GM19328 (cell line): Measurements from ENCODE around the gene CHRFAM7A.
"Not testable (repeated sequence)": the region's sequence is repeated elsewhere in the genome, so short reads cannot be mapped to it uniquely, and the experiment has no call there.

Experiments
- ATAC-seq: cut with Tn5 transposase; IDR thresholded peaks from one replicate; pipeline ENCODE4 v1.9.1; 2021; ENCODE audit warnings: mild to moderate bottlenecking, moderate library complexity; ENCODE audit not compliant: unreplicated experiment

Gene CHRFAM7A

DNA sequence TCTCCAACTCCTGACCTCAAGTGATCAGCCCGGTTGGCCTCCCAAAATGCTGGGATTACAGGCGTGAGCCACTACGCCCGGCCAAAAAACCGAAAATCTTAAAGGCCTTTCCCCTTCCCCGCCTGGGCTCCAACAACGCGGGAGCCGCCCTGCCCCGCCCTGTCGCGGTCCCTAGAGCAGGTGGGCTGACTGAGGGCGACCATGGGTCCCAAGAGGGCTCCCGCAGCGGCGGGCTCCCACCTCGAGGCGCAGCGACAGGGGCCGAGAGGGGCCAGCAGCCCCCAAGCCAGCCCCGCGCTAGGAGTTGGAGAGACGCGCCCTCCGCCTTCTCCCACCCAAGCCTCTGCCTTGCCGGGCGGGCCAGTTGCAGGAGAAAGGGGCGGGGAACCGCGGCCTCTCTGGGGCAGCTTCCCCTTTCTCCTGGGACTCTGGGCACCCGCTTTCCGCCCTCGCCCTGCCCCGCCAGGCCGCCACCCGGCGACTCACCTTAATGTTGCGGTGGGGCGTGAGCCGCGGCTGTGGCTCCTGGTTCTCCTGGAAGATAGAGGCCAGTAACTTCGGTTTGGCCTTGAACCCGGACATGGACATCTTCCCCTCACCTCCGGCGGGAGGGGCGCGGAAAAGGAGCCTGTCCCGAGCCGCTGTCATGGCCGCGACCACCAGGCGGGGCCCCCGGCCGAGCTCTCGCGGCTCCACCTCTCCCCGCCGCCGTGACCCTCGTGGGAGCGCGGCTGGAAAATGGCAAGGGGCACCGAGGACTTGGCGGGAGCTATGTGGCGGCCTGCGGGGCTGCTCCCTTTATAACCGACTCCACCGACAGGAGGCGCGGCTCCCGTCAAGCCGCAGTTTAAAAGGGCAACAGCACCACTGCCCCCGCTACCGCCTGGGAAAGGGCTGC, at the start of gene CHRFAM7A:
Gene CHRFAM7A, minus strand, starts transcription at position 775 of the 898 bp plus-strand sequence. CDS start 10,189 bp downstream, outside the sequence.
- ATAC-seq: not testable (repeated sequence)

DNA sequence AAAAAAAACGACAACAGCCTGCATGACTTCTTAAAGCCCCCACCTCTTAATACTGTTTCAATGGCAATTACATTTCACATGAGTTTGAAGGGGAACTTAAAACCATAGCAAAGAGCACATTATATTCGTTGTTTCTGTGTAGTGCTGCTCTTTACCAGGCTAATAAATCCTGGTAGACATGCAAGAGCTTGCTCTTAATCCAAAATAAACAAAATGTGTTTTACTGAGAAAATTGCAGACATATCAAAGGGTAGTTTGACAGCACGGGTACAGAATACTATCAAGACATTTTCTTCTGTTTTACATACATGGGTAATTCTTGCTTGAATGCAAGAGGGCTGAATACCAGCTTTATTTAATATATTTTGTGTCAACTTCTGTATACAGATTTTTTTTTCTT, 45.0 kb upstream of the CHRFAM7A start:
- not testable (repeated sequence) for ATAC-seq

DNA sequence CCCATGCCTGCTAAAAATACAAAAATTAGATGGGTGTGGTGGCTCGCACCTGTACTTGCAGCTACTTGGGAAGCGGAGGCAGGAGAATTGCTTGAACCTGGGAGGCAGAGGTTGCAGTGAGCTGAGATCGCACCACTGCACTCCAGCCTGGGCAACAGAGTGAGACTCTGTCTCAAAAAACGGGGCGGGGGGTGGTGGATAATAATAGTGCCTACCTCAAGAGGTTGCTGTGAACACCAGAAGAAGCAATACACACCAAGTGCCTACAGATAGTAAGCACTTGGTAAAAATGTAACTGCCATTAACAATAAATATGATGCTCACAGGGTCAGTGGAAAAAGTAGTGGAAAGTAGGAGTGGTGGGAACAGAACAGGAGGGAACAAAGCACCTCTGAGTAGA, 42.5 kb upstream of the CHRFAM7A start:
- not testable (repeated sequence) for ATAC-seq

DNA sequence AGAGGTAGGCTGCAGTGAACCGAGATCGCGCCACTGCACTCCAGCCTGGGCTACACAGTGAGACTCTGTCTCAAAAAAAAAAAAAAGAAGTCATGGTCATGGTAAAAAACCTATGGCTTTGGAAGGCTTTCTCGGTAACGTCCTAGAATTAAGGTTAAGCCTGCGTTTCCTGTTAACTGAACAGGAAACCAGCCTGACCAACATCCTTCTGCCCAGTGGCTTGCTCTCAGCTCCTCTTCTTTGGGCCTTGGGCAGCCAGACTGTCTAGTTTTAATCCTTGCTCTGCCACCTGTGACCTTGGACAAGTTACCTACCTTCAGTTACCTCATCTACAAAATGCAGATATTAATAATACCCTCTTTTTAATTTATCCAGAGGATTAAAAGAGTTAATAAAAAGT, 27.4 kb upstream of the CHRFAM7A start:
- not testable (repeated sequence) for ATAC-seq

DNA sequence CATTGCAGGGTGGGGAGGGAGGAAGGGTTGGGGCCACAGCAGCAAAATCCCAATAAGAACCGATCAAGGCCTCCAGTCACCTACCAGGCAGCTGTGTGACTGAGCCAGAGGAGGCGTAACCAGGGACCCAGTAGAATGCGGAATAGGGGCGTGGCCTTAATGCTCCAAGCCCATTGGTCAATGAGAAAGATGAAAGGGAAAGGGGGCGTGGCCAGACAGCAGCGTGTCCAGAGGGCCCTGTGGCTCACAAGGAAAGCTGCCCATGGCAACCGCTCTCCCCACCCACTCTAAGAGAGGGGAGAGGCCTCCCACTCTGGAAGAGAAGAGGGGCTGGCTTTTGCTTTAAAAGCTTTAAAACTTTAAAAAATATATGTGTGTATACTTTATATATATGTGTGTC, 20.8 kb upstream of the CHRFAM7A start, which contains the start of gene GOLGA8R:
Gene GOLGA8R, minus strand, starts transcription at position 101 of the 400 bp plus-strand sequence. Its CDS starts 98 bp downstream, at position 3.
- ATAC-seq: not testable (repeated sequence)

DNA sequence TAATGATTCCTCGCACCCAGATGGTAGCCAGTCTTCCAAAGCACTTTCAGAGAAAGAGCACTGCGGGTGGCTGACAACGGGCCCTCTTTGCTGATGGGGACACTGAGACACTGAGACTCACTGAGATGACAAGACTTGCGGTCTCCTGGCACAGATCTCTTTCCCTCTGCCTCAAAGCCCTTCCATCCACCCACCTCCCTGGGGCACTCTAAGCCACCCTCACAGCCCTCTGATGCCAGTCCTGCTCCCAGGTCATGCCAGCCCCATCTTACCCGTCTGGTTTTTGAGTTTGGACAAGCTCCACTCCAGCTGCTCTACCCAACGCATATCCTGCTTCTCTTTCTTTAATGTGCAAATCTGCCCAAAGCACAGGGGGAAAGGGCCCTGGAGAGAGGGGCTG, 14.3 kb upstream of the CHRFAM7A start:
- not testable (repeated sequence) for ATAC-seq

DNA sequence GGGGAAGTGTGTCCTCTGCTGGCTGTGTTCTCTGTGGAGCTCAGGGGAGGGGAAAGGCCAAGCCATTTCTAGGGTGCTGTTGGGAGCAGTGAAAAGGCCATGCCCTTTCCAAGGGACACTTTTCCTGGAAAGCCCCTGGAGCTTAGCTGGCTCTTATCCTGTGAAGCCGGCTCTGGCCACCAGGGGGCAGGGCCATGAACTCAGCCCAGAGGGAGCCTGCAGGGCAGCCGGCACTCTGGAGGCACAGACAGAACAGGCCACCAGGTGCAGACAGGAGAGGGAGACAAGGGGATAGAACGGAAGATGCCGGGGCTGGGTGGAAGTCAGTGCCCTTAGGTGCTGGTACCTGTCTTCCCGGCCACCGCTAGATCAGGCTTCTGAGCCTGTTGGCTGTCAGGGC, 5.6 kb upstream of the CHRFAM7A start:
- not testable (repeated sequence) for ATAC-seq

DNA sequence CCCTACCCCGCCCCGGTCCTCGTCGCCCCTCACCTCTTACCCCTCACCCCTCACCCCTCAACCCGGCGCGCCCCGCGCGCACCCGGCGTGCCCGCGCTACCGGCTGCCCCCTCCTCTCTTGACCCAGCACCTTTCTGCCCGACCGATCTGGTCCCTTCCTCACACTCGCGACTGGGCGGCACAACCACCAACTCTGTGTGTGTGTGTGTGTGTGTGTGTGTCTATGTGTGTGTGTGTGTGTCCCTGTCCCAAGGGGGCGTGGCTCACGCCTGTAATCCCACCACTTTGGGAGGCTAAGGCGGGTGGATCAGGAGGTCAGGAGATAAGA, 288 bp upstream of the CHRFAM7A start:
- not testable (repeated sequence) for ATAC-seq

DNA sequence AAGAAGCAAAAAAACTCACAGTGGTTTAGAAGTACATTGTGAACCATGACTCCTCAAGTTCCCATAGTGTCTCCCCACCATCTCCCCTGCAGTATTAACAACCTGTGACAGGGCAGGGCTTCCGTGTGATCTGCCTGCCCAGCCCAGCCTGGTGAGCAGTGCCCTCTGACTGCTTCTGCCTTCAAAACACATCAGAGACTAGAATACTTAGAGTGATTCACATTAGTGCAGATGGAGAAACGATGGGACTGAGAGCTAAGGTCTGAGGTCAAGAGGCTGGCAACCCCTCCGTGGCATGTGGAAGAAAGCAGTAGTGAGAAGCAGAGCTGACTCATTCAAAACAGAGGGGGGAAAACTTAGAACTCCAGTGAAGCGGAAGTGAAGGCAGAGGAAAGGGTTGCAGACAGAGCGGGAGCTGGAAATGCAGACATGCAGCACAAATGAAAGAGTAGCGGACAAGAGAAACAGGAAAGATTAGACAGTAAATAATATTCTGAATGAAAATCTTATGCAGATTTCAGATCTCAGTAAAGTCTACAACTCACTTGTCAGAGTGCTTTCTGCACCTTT, 6.9 kb downstream of the CHRFAM7A start:
- ATAC-seq: not testable (repeated sequence)

DNA sequence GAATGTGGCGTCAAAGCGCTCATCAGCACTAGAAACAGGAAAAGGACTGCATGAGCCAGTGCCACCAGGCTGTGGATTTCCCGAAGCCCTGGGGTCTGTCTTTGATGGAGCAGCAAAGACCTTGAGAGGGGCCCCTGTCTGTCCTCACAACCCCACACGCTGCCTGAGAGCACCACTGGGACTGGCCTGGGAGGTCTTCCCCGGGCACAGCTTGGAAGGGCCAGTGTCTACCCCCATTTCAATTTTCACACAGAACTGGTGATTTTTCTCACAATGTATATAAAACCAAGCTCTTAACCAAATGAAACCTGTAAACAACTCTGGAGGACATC, 16.3 kb downstream of the CHRFAM7A start:
- not testable (repeated sequence) for ATAC-seq

DNA sequence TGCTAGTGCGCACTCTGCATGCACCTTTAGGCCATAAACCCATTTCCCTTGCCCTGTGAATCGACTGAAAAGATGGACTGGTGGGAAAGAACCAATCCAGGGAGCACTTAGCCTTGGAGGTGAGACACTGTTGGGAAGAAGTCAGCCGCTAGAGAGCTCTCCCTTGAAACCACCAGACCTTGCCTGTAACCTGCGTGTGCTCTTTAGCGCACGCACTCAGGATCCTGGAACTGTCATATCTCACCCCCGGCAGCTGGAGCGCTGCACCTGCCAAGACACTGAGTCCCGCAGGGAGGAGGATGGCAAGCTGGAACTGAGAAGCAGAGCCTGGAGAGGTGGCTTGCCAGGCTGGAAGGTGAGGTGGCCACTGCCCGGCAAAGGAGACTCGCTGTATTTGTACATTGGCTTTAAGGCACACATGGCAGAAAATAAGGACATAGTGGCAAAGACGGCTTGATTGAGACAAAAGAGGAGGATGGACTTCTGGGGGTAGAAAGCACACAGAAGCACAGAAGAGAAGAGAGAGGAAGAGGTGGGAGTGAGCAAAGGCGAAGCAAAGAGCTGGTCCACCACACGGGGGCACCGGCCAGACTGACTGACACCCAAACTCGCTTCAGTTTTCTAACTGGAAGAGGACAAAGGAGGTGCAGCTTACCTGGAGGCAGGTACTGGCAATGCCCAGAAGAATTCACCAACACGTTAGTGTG, 16.8 kb downstream of the CHRFAM7A start:
- ATAC-seq: not testable (repeated sequence)

DNA sequence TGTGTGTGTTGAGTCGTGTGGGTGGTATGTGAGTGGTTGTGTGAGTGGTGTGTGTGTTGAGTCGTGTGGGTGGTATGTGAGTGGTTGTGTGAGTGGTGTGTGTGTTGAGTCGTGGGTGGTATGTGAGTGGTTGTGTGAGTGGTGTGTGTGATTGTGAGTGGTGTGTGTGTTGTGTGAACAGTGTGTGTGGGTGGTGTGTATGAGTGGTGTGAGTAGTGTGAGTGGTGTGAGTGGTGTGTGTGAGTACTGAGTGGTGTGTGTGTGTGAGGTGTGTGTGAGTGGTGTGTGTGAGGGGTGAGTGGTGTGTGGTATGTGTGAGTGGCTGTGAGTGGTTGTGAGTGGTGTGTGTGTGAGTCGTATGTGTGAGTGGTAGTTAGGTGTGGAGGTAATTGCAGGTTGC, 17.5 kb downstream of the CHRFAM7A start:
- ATAC-seq: not testable (repeated sequence)

DNA sequence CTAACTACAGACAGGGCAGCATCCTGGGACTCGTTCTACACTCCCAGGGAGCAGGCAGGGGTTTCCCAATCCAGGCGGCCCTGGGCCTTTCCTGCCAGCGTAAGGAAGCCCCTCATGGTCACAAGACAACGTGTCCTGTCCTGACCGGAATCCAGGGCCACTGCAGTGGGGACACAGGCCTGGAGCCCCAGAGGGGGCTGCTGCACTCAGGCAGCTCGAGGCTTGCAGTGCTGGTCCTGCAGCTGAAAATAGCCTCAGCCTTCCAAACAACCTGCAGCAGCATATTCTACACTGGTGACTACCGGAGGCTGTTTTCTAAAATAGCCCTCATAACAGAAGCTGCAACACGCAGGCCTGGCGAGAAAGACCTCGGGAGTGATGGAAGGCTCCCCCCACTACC, 18.5 kb downstream of the CHRFAM7A start:
- ATAC-seq: not testable (repeated sequence)

DNA sequence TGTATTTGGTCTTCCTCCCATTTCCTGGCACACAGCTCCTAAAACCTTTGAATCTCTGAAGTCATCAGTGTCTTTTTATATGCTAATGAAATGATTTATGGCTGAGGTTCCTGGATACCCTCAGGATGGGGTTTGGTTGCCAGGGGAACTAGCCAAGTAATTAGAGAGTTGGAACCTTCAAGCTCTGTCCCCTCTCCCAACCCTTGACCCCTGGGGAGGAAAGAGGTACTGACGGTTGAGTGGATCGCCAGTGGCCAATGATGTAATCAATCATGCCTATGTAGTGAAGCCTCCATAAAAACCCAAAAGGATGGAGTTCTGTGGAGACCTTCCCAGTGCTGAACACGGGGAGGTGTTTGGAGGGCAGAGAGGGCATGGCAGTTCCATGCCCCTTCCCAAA, 25.1 kb downstream of the CHRFAM7A start:
- not testable (repeated sequence) for ATAC-seq

DNA sequence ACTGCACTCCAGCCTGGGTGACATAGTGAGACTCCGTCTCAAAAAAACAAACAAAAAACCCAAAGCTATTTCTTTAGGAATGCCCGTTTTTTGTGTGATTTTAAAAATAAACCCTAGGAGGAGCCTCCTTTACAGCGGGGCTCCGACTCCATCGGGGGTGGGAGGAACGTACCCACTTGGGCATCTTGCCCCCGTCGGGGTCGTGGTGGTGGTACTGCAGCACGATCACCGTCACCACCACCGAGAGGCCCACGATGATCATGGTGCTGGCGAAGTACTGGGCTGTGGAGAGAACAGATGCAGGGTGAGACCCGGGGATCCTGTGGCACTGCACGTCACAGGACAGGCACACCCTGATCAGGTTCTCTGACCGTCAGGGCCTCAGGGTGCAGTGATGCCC, 26.1 kb downstream of the CHRFAM7A start:
- not testable (repeated sequence) for ATAC-seq

DNA sequence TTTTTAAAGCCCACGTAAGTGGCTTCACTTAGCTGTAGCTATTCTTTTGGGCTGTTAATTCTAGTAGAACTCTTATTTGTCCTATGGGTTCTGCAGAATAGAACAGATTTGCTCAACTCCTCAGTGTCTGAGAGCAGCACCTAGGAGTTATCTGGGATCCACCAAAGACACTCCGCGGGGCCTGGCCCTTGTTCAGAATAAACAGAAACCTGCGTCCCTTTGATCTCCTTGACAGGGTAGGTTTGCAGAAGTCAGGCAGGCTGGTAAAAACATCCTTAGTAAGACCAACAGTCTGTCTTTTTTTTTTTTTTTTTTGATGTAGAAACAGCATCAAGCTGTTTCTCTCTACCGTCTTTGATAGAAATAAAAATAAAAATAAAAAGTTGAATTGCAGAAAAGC, 31.9 kb downstream of the CHRFAM7A start:
- not testable (repeated sequence) for ATAC-seq

DNA sequence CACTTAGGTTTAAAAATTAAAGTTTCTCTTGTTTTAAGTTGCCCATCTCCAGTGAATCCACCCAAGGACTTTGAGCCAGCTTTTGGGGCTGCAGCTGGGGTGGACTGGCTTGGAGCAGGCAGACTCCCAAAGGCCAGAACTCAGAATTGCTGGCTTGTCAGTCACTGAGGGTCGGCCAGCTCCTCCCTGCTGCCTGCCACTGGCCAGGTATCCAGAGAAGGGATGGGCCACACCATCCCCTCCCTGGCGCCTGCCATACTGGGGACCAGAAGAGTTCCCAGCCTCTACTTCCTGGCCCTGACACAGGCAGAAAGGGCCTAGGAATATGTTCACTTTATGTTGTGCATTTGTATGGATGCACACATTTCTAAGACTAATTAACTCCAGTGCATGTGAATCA, 32.4 kb downstream of the CHRFAM7A start:
- ATAC-seq: not testable (repeated sequence)

DNA sequence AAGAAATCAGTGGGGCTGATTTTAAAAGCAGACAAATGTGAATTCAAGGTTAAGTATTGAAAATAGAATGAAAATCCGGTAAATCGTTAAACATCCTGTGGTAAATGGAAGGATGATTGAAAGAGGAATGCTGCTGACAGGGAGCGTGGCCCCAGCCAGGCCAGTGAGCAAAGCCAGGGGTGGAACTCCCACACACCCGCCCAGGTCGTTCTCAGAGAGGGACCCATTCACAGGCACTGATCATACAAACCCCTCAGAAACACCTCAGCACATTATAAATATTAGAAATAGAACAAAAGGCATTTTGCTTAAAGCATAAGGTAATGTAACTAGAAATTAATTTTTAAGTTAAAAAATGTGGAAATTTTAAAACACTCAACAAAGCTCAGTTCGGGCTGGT, 38.3 kb downstream of the CHRFAM7A start:
- ATAC-seq: not testable (repeated sequence)

DNA sequence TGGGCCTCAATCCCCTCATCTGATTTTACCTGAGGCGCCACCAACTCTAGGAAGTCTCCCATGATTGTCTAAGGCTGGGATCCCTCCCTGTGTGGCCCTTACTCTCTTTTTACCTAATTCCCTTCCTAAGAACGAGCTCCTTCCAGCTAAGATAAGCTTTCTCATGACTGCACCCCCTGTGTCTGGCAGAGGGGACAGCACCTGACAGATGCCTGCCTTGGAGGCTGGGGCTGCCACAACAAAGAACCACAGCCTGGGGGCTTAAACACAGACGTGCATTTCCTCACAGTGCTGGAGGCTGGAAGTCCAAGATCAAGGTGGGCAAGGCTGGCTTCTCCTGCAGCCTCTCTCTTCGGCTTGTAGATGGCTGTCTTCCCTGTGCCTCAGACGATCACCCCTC, 43.5 kb downstream of the CHRFAM7A start:
- ATAC-seq: not testable (repeated sequence)

DNA sequence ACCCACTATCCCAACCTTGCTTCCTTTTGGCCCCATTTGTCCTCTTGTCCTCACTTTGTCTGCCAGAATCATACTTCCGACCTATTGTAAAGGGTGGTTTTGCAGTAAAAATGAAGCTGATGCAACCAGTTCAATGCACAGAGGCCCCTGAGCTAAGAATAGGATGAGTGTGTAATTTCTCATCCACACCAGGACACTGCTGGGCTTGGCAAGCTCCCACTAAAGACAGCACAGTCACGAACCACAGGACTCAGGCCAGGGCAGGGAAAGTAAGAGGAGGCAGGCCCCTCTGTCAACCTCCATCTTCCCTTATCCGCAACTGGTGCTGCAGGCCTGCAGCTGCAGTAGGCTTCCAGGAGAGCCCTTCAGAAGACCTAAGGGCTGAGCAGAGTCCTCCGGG, 56.8 kb downstream of the CHRFAM7A start:
- ATAC-seq: not testable (repeated sequence)

DNA sequence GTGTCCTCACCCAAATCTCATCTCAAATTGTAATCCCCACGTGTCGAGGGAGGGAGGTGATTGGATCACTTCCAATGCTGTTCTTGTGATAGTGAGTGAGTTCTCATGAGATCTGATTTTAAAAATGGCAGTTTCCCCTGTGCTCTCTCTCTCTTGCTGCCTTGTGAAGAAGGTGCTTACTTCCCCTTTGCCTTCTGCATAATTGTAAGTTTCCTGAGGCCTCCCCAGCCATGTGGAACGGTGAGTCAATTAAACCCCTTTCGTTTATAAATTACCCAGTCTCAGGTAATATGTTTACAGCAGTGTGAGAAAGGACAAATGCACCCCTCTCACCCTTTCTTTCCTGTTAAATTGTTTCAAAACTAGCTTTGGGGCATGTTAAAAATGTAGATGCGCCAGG, 59.2 kb downstream of the CHRFAM7A start:
- ATAC-seq: not testable (repeated sequence)

DNA sequence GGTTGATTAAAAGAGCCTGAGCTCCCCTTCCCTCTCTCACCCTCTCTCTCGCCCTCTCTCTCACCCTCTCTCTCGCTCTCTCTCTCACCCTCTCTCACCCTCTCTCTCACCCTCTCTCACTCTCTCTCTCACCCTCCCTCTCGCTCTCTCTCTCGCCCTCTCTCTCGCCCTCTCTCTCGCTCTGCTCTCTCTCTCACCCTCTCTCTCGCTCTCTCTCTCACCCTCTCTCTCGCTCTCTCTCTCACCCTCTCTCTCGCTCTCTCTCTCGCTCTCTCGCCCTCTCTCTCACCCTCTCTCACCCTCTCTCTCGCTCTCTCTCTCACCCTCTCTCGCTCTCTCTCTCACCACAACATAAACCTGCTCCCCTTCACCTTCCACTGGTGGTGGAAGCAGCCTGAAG, 67.2 kb downstream of the CHRFAM7A start:
- not testable (repeated sequence) for ATAC-seq
